GM21825 (cell line): ENCODE data around the gene SNX32.

ENCODE experiments used
- ATAC-seq: cut with Tn5 transposase; IDR thresholded peaks from one replicate; pipeline ENCODE4 v1.9.1; 2021; ENCODE audit warnings: mild to moderate bottlenecking, moderate library complexity; ENCODE audit not compliant: unreplicated experiment

SNX32 gene

DNA sequence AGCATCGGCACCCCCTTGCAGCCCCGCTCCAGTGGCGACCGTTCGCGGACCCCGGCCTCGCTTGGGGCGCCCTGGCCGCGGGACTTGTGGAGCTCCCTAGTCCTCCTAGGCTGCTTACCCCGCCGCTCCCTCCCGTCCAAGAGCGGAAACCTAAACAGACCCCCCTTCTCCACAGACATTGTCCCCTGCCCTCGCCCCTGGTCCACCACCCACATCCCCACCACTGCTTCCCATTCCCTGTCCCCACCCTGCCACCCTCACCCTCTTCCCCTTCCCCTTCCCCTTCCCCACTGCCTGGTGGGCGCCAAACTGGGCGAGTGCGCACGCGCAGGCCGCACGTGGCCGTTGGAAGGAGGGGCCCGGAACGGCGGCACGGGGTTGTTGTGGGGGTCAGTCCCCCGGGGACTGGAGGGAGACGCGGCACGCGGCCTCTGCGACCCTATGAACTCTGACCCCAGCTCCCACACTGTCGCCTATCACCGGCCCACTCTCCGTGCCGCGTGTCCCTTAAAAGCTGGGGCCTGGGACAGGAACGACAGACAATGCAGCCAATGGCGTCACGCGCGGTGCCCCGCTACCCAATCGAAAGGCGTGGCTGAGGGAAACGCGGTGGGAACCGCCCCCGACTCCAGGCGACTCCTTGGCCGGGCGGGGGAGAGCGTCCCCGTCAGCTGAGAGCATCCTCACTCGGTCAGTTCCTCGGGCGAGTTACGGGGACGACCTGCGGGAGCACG, at the start of gene SNX32:
TSS of gene SNX32 (plus strand) at position 667 of the 734 bp plus-strand sequence. CDS start 103 bp downstream, outside the sequence.
- peak; percentile 94 for ATAC-seq

DNA sequence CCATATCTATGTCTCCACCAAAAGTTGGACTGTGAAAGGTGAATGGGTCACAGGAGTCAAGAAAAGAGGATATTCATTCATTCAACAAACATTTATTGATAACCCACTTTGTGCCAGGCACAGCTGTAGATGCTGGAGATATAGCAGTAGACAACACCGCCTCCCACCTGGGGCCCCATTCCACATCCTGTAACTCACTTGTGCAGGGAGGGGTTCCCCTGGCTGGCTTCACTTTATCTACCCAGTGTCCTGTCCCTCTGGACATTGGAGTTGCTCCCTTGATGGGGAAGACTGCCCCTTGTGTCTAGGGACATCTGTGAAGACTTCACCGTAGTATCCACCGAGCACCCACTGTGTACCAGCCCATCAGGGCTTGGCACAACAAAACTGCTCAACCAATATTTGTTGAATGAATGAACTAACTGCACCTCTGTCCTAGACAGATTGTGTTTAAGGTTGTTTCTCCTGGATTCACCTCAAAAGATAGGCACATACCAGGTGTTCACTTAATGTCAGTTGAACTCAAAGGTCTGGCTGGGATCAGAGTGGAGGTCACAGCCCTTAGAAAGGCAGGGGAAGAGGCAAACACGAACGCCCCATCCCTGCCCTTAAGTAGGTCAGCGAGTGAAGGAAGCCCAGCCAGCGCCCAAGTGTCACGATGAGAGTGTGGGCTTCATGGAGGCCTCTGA, 48.3 kb upstream of the SNX32 start:
- no peak for ATAC-seq

DNA sequence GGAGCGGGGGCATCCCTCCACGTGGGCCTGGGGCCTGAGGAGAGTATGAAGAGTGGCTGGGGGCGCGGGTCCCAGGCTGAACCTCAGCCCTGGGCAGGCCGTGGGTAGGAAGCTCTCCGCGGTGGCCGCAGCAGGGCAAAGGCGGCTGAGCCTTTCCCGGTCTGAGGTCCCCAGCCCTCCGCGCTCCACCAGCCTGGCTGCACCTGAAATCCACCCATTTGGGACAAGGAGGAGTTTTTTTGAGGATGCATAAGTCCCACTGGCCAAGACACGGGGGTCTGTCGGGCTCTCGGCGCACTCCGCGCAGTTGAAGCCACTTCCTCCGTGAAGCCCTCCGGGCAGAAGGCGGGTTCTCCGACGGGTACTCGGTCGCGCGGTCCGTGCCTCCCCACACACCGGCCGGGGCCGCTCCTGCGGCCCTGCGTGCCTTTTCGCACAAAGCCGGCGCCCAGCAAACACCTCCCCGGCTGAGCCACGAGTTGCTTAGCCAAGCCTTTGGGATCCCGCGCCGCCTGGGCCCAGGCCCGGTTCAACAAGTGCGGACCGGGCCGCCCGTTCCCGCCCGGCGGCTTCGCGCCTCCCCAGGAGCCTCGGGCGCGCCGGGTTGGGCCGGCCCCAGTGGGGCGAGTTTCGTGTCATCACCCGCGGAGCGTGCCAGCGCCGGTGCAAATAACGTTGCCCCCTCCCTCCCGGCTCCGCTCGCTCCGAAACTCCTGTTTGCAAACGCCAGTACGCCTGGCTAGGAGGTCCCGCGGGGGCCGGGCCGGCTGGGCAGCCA, 47.6 kb upstream of the SNX32 start:
- ATAC-seq, result no peak

DNA sequence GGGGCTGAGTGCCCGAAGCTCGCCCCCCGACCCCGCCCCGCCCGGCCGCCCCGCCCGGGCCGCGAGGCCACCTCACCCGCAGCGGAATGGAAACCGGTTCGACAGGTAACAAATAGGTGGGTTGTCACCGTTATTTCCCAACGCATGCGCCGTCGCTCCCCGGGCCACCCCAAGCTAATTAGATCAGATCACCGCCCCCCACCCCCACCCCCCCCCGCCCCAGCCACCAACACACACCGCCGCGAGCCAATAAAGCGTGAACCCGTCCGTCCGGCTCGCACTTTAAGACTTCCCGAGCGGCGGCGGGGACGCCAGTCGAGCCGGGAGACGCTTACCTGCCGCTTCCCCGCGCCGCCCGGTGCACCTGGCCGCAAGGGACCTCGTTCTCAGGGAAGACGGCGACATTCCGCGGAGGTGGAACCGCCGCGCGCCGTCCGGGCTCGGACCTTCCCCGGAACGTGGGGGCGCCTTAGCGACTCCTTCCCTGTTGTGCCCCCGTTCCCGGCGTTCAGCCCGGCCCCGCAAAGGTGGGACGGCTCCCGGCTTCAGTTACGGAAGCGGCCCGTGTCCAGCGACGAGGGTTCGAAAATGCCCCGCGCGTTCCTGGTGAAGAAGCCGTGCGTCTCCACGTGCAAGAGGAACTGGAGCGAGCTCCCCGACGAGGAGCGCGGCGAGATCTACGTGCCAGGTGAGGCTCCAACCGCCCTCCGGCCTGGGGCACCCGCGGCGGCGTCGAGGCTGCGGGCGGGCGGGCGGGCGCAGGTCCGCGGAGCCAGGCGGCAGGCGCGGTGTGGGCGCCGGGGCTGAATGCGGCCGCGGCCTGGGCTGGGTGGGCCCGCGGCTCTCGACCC, 46.8 kb upstream of the SNX32 start, which contains the start of gene OVOL1:
TSS of gene OVOL1 (plus strand) at position 278 of the 851 bp plus-strand sequence. CDS start at position 589, 311 bp downstream.
- ATAC-seq, result no peak

DNA sequence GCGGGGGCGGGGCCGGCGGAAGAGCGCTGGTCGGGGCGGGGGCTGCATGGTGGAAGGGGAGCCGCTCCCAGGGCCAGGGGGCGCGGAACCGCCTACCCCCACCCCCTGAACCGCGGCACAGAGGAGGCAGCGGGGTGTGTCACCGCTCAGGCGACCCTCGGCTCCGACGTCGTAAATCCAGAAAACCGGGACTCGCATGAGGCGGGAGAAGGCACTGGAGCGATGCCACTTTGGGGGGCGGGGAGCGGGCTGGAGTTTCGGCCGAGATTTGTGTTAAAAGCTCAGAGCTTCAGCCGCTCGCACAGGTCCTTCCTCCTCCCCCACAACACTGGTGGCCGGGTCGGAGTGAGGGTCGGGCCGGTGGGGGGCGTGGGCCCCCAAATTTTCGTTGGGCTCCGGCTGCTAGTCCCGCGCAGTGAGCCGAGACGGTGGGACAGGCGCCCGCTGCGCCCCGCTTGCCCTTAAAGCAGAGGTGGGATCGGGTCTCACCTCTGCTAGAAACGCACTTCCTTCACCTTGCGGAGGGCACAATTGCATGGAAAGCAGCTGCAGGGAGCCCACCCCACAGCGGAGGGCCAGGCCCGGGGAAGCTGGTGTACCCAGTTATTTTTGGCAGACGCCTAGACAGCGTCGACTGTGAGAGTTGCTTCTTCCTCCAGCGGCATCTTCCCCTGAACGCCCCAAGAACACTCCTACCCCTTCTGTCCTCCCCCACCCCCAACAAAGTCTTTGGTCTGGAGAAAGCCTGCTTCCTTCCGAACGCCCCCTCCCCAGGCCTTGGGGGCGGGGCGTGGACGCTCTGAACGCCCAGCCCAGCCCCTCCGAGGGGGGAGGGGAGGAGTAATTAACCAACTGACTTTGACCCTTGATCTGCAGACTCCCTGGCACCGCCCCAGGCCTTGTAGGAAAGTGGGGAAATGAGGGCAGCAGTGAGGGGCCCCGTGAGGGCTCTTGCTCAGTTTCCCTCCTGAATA, 45.8 kb upstream of the SNX32 start:
- ATAC-seq, result no peak

DNA sequence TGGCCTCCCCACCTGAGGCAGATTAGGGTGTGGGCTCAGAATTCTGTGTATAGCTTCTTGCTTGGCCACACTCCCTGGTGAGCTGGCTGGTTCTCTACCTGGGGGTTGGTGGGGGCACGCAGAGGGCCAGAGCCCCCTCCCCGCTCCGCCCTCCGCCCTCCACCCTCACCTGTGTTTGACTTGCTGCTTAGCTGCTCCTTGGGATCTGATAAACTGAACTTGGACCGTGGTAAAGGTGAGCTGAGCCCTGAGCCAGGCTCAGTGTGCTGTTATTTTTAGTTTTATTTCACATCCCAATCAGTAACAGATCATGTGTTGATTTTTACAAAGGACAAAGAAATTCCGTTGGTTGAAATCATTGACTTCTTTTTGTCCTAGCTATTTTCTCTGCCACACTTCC, 44.9 kb upstream of the SNX32 start:
- no peak for ATAC-seq

DNA sequence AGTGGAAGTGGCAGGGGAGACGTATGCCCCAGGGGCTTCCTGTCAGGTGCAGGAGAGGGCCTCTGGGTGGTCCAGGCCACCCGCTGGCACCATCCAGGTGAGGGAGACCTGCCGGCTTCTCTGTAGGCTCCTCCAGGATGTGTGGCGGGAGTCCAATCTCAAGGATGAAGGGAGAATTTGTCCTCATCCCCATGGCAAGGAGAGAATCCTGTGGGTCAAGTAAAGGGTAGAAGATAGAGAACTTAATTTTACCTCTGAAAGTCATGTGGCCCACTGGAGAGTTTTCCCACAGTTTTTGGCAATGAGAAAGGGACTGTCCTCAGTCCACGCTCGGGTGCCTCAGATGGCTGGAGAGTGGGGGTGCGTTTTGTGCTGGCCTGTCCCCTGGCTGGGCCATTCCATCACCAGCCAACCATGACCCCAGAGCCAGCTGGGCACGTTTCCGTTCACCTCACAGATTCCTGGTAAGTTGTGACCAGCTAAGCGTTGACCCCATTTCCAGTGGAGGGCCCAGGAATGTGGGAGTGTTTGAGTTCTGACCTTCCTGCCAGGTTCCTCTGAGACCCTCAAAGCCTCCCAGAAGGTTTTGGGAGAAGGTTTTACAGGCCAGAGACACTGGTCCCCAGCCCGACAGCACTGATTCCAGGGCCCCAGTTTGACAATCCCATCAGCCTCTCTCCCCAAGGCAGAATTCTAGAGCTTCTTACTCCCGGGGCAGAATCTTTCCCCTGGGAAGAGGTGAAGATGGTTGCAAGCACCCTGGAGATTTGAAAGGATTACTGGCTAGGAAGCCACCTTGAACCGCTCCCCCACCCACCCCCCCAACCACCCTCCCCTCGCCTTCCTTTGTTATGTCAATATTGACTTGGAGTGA, 44.3 kb upstream of the SNX32 start:
- ATAC-seq, result no peak

DNA sequence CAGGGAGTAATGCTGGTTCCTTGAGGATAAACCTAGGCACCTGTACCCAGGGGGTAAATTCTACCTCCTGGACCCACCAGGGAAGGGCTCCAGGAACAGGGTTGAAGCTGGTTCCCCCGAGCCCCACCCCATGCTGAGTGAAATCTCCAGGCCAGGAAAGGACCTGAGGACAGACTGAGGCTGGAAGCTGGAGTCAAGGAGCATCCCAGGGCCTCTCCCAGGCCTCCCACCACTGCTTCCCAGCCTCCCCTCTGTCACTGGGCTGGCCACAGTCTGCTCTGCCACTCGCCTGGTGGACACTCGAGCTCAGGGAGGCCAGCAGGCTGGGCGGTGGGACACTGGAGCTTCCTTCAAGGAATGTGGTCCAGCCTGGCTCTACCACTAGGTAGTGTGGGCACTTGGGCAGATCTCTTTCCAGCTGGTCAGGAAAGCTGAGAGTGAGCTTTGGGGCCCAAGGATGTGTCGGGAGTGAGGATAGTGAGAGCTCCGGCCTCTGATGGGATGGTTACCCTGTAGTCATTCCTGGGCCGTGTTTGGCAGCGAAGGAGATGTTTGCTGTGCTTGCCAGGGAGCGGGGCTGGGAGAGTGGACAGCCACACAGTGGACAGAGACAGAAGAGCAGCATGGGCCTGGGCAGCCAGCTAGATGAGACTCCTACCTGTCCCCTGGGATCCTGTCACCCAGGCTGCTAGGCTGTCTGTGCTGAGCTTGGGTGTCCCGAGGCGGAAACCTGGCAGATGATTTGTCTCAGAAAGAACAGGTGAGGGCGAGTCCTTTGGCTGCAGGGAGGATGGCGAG, 43.5 kb upstream of the SNX32 start:
- ATAC-seq, result no peak

DNA sequence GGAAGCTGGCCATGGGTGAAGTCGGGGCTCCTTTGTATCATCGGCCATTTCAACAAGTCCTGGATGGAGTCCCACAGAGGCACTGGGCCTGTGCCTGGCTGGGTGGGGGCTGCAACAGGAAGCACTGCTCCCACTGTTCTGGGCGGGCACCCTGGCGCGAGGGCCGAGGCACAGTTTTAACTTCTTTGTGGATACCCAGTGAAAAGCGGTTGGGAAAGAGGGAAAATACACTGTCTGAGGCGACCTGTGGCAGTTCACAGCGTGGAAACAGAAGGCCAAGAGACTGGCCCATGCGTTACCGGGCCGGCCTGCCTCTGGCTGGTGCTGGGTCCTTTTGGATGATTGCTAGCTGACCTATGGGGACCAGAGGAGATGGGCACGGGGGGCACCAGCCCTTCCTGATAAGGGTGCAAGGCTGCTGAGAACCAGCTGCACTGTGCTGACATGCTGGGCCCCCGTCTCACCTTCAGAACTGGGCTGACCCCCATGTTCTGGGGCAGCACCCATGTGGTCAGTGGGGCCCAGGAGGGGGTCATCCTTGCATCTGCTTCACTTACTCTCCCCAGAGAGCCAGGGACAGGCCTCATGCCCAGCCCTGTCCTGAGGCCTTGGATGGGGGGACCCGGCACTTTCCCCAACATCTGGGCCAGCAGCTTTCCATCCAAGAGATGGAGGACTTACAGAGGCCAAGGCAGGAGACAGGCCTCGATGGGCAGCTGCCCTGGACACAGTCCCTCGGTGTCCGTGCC, 42.7 kb upstream of the SNX32 start:
- no peak for ATAC-seq

DNA sequence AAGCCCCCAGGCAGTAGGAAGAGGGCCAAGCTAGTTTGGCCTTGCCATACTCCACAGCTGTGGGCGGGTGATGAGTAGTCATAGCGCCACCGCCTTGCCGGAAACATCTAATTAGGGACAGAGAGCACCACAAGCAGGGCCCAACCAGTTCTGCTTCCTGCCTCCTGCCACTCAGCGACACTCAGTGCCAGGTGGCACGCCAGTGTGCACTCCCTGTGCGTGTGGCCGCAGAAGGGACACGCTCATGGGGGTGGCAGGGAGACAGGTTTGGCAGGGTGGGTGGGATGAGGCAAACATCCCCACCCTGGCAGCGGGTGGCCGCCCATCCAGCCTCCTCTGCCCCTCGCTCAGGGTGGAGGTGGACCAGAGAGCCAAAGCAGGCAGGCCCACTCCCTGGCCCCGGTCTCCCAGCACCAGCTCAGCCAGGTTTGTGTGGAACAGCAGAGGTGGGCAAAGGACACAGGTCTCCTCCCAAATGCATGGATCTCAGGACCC, 42.0 kb upstream of the SNX32 start:
- peak; percentile 71 for ATAC-seq

DNA sequence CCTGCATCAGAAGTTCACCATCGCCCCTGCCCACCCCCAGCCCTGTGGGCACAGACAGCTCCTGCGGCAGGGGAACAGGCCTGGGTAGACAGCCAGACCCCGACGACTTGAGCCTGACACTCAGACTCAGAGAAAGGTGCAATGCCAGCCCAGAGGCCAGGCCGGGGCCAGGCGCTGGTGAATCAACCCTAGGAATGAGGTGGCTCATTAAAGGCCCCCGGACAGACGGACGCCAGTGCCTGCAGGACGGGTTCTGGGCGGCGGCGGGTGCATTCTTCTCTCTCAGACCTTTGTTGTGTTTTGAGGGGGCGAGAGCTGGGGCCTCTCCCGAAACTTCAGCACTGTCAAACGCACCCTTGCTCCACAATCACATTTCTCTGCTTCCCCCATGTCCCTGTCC, 41.3 kb upstream of the SNX32 start:
- ATAC-seq, result no peak

DNA sequence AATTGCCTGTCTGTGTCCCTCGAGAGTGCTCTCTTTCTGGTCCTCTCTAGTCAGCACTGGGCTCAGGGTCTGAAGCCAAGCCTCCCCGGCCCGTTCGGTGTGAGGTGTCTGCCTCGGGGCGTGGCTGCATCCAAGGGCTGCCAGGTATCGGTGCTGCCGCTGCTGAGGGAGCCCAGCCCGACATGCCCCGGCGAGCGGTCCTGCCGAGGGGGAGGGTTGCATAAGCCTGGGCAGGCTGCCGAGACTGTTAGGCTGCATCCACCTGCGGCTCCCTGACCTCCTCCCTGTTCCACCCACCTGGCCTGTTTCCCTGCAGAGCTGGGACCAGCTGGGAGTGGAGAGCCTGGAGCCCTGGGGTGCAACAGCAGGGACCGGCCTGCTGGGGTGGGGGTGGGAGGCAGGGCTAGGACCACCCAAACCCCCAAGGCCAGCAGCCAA, 40.6 kb upstream of the SNX32 start:
- no peak for ATAC-seq

DNA sequence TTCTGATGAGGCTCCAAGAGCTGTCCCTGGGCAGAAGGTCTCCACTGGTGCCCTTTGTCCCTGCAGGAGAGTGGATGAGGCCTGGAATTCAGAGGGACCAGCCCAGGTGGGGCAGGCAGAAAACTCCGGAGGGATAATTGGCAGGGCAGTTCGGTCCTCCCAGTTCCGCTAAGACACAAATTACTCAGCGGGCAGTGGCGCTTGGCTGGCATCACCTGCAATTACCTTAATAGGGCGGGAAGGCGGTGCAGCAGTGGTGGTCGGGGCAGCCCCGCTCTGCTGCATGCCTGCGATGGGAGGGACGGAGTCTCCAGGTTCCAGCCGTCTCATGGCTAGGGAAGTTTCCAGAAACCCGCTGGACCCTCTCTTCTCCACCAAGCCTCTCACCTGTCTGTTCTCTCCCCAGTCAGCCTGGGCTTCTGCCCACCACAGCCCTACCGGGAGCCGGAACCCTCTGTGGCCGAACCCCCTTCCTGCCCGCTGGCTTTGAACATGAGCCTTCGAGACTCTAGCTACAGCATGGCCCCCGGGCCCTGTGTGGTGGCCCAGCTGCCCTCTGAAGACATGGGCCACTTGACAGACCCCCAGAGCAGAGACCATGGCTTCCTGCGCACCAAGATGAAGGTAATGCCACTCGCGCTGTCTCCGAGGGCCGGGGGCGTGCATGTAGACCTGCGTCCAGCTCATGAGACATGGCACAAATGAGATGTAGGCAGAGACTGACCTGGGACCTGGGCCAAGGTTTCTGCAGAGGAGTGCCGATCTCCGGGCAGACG, 40.0 kb upstream of the SNX32 start:
- no peak for ATAC-seq

DNA sequence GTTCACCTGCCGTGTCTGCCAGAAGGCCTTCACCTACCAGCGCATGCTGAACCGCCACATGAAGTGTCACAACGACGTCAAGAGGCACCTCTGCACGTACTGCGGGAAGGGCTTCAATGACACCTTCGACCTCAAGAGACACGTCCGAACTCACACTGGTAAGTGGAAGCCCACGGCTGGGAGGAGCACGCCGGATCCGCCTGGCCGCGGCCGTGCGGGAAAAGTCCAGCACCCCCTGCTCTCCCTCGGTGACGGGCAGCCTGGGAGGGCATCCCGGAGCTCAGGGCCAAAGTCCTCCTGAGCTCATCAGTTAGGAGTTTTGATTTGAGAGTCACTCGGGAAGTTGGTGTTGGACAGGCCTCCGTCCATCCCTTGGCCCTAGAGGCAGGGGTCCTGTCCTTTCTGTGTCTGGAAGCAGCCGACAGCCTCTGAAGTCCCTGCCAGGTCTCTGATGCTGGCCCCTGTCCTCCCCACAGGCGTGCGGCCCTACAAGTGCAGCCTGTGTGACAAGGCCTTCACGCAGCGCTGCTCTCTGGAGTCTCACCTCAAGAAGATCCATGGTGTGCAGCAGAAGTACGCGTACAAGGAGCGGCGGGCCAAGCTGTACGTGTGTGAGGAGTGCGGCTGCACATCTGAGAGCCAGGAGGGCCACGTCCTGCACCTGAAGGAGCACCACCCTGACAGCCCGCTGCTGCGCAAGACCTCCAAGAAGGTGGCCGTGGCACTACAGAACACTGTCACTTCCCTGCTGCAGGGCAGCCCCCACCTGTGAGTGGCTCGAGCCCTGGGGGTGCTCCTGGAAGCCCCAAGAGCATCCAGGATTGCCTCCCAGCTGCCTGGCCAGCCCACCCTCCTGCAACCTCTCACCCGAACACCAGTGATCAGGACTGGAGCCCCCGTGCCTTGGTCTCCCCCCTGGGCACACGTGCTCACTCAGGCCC, 38.9 kb upstream of the SNX32 start:
- no peak for ATAC-seq
